Measurements from ENCODE around the gene ADARB1. TPM values are rescaled to one million over a fixed set of nuclear protein-coding genes. Genes with fewer than 3 reads are reported as not detected.
A peak's percentile ranks its signal among the peaks of the same experiment; 100 is the strongest.

Gene ADARB1
- total RNA-seq, 4 donors from 2014 or later: 107 to 231 (median 201) TPM

- Histone ChIP-seq H3K27me3 (no peaks in the 10 kb centered on the region), H3K27ac (replicated peaks in 1 of 4) (peak overlapping the region; percentile 45 to 62 (median 54)), H3K4me3 (no peak overlapping the region), H3K9me3 (no peaks in the 10 kb centered on the region), H3K36me3 (peaks cover 0 to 17% (median 6%) of the 10 kb centered on the region in 4 donors), H3K4me1 (peaks cover 25 to 99% (median 96%) of the 10 kb centered on the region in 4 donors)
- WGBS: 92% methylated on average over 26 of the region's 29 CpGs
- no peak for DNase-seq (ENCODE audit: extremely low spot score)
- TF ChIP-seq EP300 (IDR thresholded peaks at IDR 0.05) (no peak), POLR2AphosphoS5 (IDR thresholded peaks at IDR 0.05) (no peak), CTCF (IDR thresholded peaks at IDR 0.05) (no peak), POLR2A (IDR thresholded peaks at IDR 0.05; ENCODE audit: low read depth) (no peak)
- intact Hi-C loops (cut with DNase I): loop anchor here (5.0 kb wide), 1 partner anchor 93 kb away; no protein-coding TSS in a partner anchor
Measured at GRCh38 chr21:45134279-45135076, 60.1 kb downstream of the ADARB1 start.

DNA sequence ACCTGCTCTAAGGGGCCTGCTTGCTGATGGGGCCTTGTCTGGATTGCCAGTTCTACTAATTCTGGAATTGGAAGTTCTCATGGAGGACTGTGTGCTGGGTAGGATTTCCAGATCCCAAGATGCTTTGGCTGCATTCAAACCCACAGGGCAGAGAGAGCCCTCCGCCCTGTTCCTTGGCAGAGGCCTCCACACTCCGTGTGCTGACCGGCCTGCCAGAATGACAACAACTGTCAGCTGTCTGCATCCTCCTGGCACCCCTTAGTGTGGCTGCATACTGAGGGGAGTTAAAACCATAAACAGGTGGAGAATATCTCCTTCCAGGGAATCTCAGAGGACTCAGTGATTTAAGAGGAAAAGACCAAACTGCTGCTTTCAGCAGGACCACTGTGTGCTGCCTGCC is 60.7 kb downstream of the ADARB1 start:
- peak; percentile 5 to 34 for TF ChIP-seq POLR2AphosphoS5 (IDR thresholded peaks at IDR 0.05)
- no peak for TF ChIP-seq EP300 (IDR thresholded peaks at IDR 0.05)
- Histone ChIP-seq H3K4me1 (peaks cover 18 to 99% (median 92%) of the 10 kb centered on the region in 4 donors), H3K27ac (replicated peaks in 1 of 4) (peak overlapping the region; percentile 45 to 62 (median 54)), H3K27me3 (no peaks in the 10 kb centered on the region), H3K36me3 (peaks cover 0 to 17% (median 6%) of the 10 kb centered on the region in 4 donors), H3K9me3 (no peaks in the 10 kb centered on the region), H3K4me3 (no peak overlapping the region)
- DNase-seq (ENCODE audit: extremely low spot score): no peak
- intact Hi-C loops (cut with DNase I): loop anchor here (5.0 kb wide), 1 partner anchor 92 kb away; no protein-coding TSS in a partner anchor
- no CpG with 5 or more reads among the region's 3 CpGs for WGBS

- Histone ChIP-seq H3K27me3 (no peaks in the 10 kb centered on the region), H3K9me3 (no peaks in the 10 kb centered on the region), H3K4me1 (peaks cover 14 to 99% (median 89%) of the 10 kb centered on the region in 4 donors), H3K4me3 (no peak overlapping the region), H3K27ac (replicated peaks in 1 of 4) (peak overlapping the region; percentile 45 to 62 (median 54)), H3K36me3 (peaks cover 0 to 17% (median 6%) of the 10 kb centered on the region in 4 donors)
- no peak for TF ChIP-seq CTCF (IDR thresholded peaks at IDR 0.05)
- peak in 1 of 2 donors; percentile 4 for TF ChIP-seq POLR2AphosphoS5 (IDR thresholded peaks at IDR 0.05)
- 71% methylated on average over 6 of the region's 9 CpGs for WGBS
- DNase-seq (ENCODE audit: extremely low spot score): no peak
- intact Hi-C loops (cut with DNase I): loop anchor here (5.0 kb wide), 1 partner anchor 91 kb away; no protein-coding TSS in a partner anchor
Measured at GRCh38 chr21:45135868-45136267, 61.5 kb downstream of the ADARB1 start.

GRCh38 chr21:45136500-45136899 is 62.1 kb downstream of the ADARB1 start:
- H3K27me3 ChIP-seq: no peaks in the 10 kb centered on the region
- WGBS: 89% methylated on average over 8 of the region's 8 CpGs
- no peak for TF ChIP-seq POLR2AphosphoS5 (IDR thresholded peaks at IDR 0.05)
- peaks cover 0 to 17% (median 6%) of the 10 kb centered on the region in 4 donors for H3K36me3 ChIP-seq
- intact Hi-C loops (cut with DNase I): loop anchor here (5.0 kb wide), 1 partner anchor 91 kb away; no protein-coding TSS in a partner anchor
- no peak for DNase-seq (ENCODE audit: extremely low spot score)
- H3K9me3 ChIP-seq: no peaks in the 10 kb centered on the region
- H3K27ac ChIP-seq (replicated peaks in 1 of 4): peak overlapping the region; percentile 30 to 62 (median 53)
- no peak overlapping the region for H3K4me3 ChIP-seq
- H3K4me1 ChIP-seq: peaks cover 8 to 96% (median 85%) of the 10 kb centered on the region in 4 donors

DNA sequence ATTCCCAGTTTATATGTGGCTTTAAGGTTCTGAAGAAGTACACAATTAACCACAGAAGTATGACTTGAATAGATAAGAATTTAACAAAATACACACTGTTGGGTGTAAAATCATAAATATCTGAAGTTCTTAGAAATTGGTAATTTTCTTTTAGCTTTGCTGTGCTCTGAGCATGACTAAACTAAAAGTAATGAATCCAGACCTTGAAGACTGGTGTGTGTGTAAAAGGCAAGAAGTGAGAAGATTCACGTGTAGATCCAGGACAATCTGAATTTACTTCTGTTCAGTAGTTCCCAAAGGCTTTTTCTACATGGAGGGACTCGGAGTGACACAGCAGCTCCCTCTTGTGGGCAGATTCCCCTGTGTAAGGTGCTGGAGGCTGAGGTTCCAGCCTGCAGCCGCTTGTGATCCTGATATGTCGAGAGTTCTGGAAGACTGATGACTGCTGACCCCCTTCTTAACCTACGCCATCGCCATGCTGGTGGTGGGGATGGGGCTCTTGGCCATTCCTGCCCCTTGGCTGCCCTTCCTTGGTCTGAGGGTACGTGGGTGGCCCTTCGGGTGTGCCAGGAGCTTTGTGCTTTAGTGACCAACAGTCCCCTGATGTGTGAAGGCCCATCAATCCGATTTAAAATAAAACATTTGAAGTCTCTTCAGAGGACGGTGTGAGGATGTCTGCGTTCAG is 62.7 kb downstream of the ADARB1 start:
- Histone ChIP-seq H3K36me3 (peaks cover 0 to 17% (median 6%) of the 10 kb centered on the region in 4 donors), H3K4me3 (no peak overlapping the region), H3K4me1 (peaks cover 10 to 96% (median 85%) of the 10 kb centered on the region in 4 donors), H3K27me3 (no peaks in the 10 kb centered on the region), H3K27ac (replicated peaks in 1 of 4) (peak overlapping the region; percentile 30 to 62 (median 53)), H3K9me3 (no peaks in the 10 kb centered on the region)
- TF ChIP-seq CTCF (IDR thresholded peaks at IDR 0.05) (peak; percentile 85 to 89 (median 86)), EP300 (IDR thresholded peaks at IDR 0.05) (no peak), POLR2A (IDR thresholded peaks at IDR 0.05; ENCODE audit: low read depth) (no peak), POLR2AphosphoS5 (IDR thresholded peaks at IDR 0.05) (peak; percentile 16 to 51)
- intact Hi-C loops (cut with DNase I): loop anchor here (5.0 kb wide), 1 partner anchor 90 kb away; no protein-coding TSS in a partner anchor
- peak; percentile 96 for DNase-seq (ENCODE audit: extremely low spot score)
- WGBS: 24% methylated on average over 10 of the region's 11 CpGs
